ENCODE results near the gene LRTM2.

- TF ChIP-seq CTCF (IDR thresholded peaks at IDR 0.05) = no peak
- TF ChIP-seq POLR2A (IDR thresholded peaks at IDR 0.05) = no peak
- TF ChIP-seq POLR2AphosphoS5 (IDR thresholded peaks at IDR 0.05) = no peak
These were observed 529 bp downstream of the LRTM2 start for GRCh38 chr12:1820896-1821291.

Measured in sigmoid colon (tissue), 4 donors.